Uterus (tissue), 4 donors: ENCODE data around the gene ZNF469. TPM values are rescaled to one million over a fixed set of nuclear protein-coding genes. Genes with fewer than 3 reads are reported as not detected.

Source experiments
- DNase-seq, 2 donors: peaks; one replicate each; pipeline ENCODE4 v3.0.0-alpha.2; 2019 to 2020
- H3K27ac ChIP-seq, 2 donors: fragments of 200-600 bp; sonication (generic); 1 replicate in 1 of 2; 2 replicates in 1 of 2; pipeline ENCODE4 v1.5.1; 2016 to 2018
- H3K27me3 ChIP-seq, 2 donors: fragments of 200-600 bp; sonication (generic); one replicate each; pipeline ENCODE4 v1.5.1; 2018 to 2019; ENCODE audit warnings: control low read depth in 1 of 2
- H3K36me3 ChIP-seq, 2 donors: fragments of 200-600 bp; sonication (generic); one replicate each; pipeline ENCODE4 v1.5.1; 2019; ENCODE audit warnings: control low read depth in 1 of 2
- H3K4me1 ChIP-seq, 2 donors: fragments of 200-600 bp; sonication (generic); one replicate each; pipeline ENCODE4 v1.5.1; 2018 to 2019; ENCODE audit warnings: control low read depth in 1 of 2
- H3K4me3 ChIP-seq, 2 donors: fragments of 200-600 bp; sonication (generic); 1 replicate in 1 of 2; 2 replicates in 1 of 2; pipeline ENCODE4 v1.5.1; 2018 to 2019; ENCODE audit warnings: mild to moderate bottlenecking in 1 of 2
- H3K9me3 ChIP-seq, 2 donors: fragments of 200-600 bp; sonication (generic); one replicate each; pipeline ENCODE4 v1.5.1; 2019; ENCODE audit warnings: control low read depth in 1 of 2
- CTCF ChIP-seq, 4 experiments: fragments of 200-600 bp in 2 of 4; fragments of 450-650 bp in 2 of 4; sonication (generic) in 2 of 4; IDR thresholded peaks; one replicate each; pipeline ENCODE4 v1.5.1; 2016 to 2019; ENCODE audit warnings: antibody characterized with exemption in 4 of 4, mild to moderate bottlenecking in 2 of 4, moderate library complexity in 1 of 4
- POLR2A ChIP-seq, 2 donors: fragments of 450-650 bp; IDR thresholded peaks; one replicate each; pipeline ENCODE4 v1.6.1; 2016; ENCODE audit warnings: antibody characterized with exemption in 2 of 2, mild to moderate bottlenecking in 1 of 2, moderate library complexity in 1 of 2
- intact Hi-C: fragments of 100-400 bp; cut with DNase I; formaldehyde crosslinking; loops from one replicate; pipeline ENCODE4 v1.15.1; 2023; ENCODE audit warnings: low total_unique reads
- total RNA-seq, 4 donors: library from RNA; depleted of rRNA in 3 of 4; stranded (reverse); fragments of >200 nt in 3 of 4; gene quantifications; one replicate each; pipeline versions ENCODE4 v1.1.0 to v1.2.4, GENCODE V29; 2014 to 2023
- donor health status: DM: yes; HTN: yes; CAD: no.

The ZNF469 gene
- total RNA-seq, 4 donors from 2014 or later, result 0.51 to 7.9 (median 2.8) TPM; not detected in 1

GRCh38 chr16:88424587-88425235 lies 42.0 kb downstream of the ZNF469 start:
- Histone ChIP-seq H3K4me1 (no peaks in the 10 kb centered on the region), H3K36me3 (no peaks in the 10 kb centered on the region), H3K27ac (no peak overlapping the region), H3K4me3 (no peak overlapping the region), H3K9me3 (no peaks in the 10 kb centered on the region), H3K27me3 (no peaks in the 10 kb centered on the region)
- intact Hi-C loops, result no loop called here
- DNase-seq, result no peak
- no peak for TF ChIP-seq POLR2A (IDR thresholded peaks at IDR 0.05)
- no peak for TF ChIP-seq CTCF (IDR thresholded peaks at IDR 0.05)

GRCh38 chr16:88426018-88426417 lies 43.3 kb downstream of the ZNF469 start:
- Histone ChIP-seq H3K4me3 (no peak overlapping the region), H3K4me1 (peaks cover 0 to 5% of the 10 kb centered on the region in 2 donors), H3K27me3 (no peaks in the 10 kb centered on the region), H3K27ac (no peak overlapping the region), H3K36me3 (no peaks in the 10 kb centered on the region), H3K9me3 (no peaks in the 10 kb centered on the region)
- DNase-seq, result no peak
- TF ChIP-seq POLR2A (IDR thresholded peaks at IDR 0.05), result no peak
- TF ChIP-seq CTCF (IDR thresholded peaks at IDR 0.05), result no peak
- intact Hi-C loops, result no loop called here

- H3K27ac ChIP-seq, result no peak overlapping the region
- no peak for DNase-seq
- no peaks in the 10 kb centered on the region for H3K9me3 ChIP-seq
- H3K4me1 ChIP-seq, result peaks cover 0 to 9% of the 10 kb centered on the region in 2 donors
- H3K4me3 ChIP-seq, result no peak overlapping the region
- H3K36me3 ChIP-seq, result no peaks in the 10 kb centered on the region
- H3K27me3 ChIP-seq, result no peaks in the 10 kb centered on the region
- intact Hi-C loops, result no loop called here
- TF ChIP-seq CTCF (IDR thresholded peaks at IDR 0.05) (no peak), POLR2A (IDR thresholded peaks at IDR 0.05) (no peak)
Observed at GRCh38 chr16:88427376-88427775, 44.6 kb downstream of the ZNF469 start.

- no peak overlapping the region for H3K27ac ChIP-seq
- no peaks in the 10 kb centered on the region for H3K27me3 ChIP-seq
- peaks cover 0 to 9% of the 10 kb centered on the region in 2 donors for H3K4me1 ChIP-seq
- DNase-seq, result no peak
- TF ChIP-seq CTCF (IDR thresholded peaks at IDR 0.05) (no peak), POLR2A (IDR thresholded peaks at IDR 0.05) (no peak)
- H3K36me3 ChIP-seq, result no peaks in the 10 kb centered on the region
- no peak overlapping the region for H3K4me3 ChIP-seq
- intact Hi-C loops, result no loop called here
- H3K9me3 ChIP-seq, result no peaks in the 10 kb centered on the region
Observed at GRCh38 chr16:88428156-88428555, 45.4 kb downstream of the ZNF469 start.

- Histone ChIP-seq H3K36me3 (no peaks in the 10 kb centered on the region), H3K4me3 (no peak overlapping the region), H3K4me1 (peaks cover 0 to 9% of the 10 kb centered on the region in 2 donors), H3K27me3 (no peaks in the 10 kb centered on the region), H3K9me3 (no peaks in the 10 kb centered on the region), H3K27ac (no peak overlapping the region)
- TF ChIP-seq POLR2A (IDR thresholded peaks at IDR 0.05), result no peak
- TF ChIP-seq CTCF (IDR thresholded peaks at IDR 0.05), result no peak
- DNase-seq, result no peak
- intact Hi-C loops, result no loop called here
Observed at GRCh38 chr16:88428616-88429386, 46.0 kb downstream of the ZNF469 start.
